GM12878 (cell line): ENCODE measurements around the gene RAPSN.

Experiments
- GABPA ChIP-seq: IDR thresholded peaks from 2 replicates; pipeline ENCODE4 v1.6.1; 2014; ENCODE audit warnings: antibody characterized with exemption, low read depth, mild to moderate bottlenecking, inconsistent platforms
- KLF5 ChIP-seq: fragments of 450-650 bp; IDR thresholded peaks from 2 replicates; pipeline ENCODE4 v1.6.1; 2014; ENCODE audit warnings: mild to moderate bottlenecking; ENCODE audit not compliant: partially characterized antibody
- POLR2A ChIP-seq: IDR thresholded peaks from 2 replicates; pipeline ENCODE4 v1.6.1; 2011; ENCODE audit warnings: low read depth, mild to moderate bottlenecking, low read length
- RFX5 ChIP-seq: IDR thresholded peaks from 2 replicates; pipeline ENCODE4 v1.6.1; 2011; ENCODE audit warnings: low read depth, low read length, improper control_type of control experiment
- SP1 ChIP-seq: IDR thresholded peaks from one replicate; pipeline ENCODE4 v1.6.1; 2011; ENCODE audit warnings: low read depth, low read length
- TAF1 ChIP-seq: IDR thresholded peaks from 2 replicates; pipeline ENCODE4 v1.6.1; 2011; ENCODE audit warnings: mild to moderate bottlenecking, low read depth, low read length, borderline replicate concordance
- ZSCAN29 ChIP-seq: fragments of 450-650 bp; IDR thresholded peaks from 2 replicates; pipeline ENCODE4 v1.6.1; 2017; ENCODE audit warnings: mild to moderate bottlenecking, moderate library complexity
- TF ChIP-seq, protein P1 (sequence below), 3 experiments: IDR thresholded peaks in 2 of 3; conservative IDR thresholded peaks in 1 of 3; 2 replicates each; pipeline ENCODE4 v1.5.1; 2011; ENCODE audit warnings: low read depth in 3 of 3, low read length in 3 of 3, mild to moderate bottlenecking in 3 of 3, control low read depth in 2 of 3, moderate library complexity in 2 of 3, inconsistent platforms in 1 of 3, mixed read lengths in 1 of 3; ENCODE audit not compliant: control insufficient read depth in 2 of 3, insufficient read depth in 1 of 3; ENCODE audit errors: extremely low read depth in 1 of 3
- TF ChIP-seq, protein P2 (sequence below): IDR thresholded peaks from 2 replicates; pipeline ENCODE4 v1.6.1; 2011; ENCODE audit warnings: mild to moderate bottlenecking, low read depth, low read length, moderate library complexity; ENCODE audit not compliant: insufficient replicate concordance
- TF ChIP-seq, protein P3 (sequence below): fragments of 450-650 bp; formaldehyde crosslinking; IDR thresholded peaks from 2 replicates; pipeline ENCODE4 v1.4.0; 2020; ENCODE audit warnings: mild to moderate bottlenecking, moderate library complexity
- TF ChIP-seq, protein P4 (sequence below): IDR thresholded peaks from 2 replicates; pipeline ENCODE4 v1.6.1; 2012; ENCODE audit warnings: low read length, inconsistent platforms

DNA sequence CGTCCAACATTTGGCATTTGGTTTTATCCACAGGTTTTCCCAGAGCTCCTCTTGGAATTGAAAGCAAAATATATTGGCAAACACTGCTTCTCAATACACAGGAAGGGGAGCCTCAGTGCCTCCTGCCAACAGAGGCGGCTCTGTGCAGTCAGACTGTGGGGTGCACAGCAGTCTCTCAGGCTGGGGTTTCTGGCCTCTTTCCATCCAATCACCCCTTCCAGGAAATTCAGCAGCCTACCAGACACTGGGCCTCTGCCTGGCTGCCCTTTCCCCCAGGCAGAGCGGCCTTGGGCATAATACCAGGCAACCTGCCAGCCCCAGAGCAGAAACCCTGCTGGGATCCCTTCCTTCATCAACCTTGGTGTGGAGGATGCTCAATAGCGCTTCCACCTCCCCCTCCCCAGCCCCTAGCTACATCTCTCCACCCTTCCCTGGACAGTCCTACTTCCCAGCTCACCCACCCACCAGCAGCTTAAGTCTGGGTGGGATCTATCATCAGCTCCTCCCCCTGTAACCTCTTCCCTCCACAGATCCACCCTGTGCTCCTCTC is 17.8 kb upstream of the RAPSN start:
- TF ChIP-seq, protein P1, sequence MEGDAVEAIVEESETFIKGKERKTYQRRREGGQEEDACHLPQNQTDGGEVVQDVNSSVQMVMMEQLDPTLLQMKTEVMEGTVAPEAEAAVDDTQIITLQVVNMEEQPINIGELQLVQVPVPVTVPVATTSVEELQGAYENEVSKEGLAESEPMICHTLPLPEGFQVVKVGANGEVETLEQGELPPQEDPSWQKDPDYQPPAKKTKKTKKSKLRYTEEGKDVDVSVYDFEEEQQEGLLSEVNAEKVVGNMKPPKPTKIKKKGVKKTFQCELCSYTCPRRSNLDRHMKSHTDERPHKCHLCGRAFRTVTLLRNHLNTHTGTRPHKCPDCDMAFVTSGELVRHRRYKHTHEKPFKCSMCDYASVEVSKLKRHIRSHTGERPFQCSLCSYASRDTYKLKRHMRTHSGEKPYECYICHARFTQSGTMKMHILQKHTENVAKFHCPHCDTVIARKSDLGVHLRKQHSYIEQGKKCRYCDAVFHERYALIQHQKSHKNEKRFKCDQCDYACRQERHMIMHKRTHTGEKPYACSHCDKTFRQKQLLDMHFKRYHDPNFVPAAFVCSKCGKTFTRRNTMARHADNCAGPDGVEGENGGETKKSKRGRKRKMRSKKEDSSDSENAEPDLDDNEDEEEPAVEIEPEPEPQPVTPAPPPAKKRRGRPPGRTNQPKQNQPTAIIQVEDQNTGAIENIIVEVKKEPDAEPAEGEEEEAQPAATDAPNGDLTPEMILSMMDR (IDR thresholded peaks at IDR 0.05 in 2 of 3, conservative IDR thresholded peaks at IDR 0.05 in 1 of 3; ENCODE audit: control insufficient read depth in 2 of 3, extremely low read depth in 1 of 3, insufficient read depth in 1 of 3, low read depth in 3 of 3, low read length in 3 of 3): no peak
- no peak for TF ChIP-seq SP1
- TF ChIP-seq, protein P2, sequence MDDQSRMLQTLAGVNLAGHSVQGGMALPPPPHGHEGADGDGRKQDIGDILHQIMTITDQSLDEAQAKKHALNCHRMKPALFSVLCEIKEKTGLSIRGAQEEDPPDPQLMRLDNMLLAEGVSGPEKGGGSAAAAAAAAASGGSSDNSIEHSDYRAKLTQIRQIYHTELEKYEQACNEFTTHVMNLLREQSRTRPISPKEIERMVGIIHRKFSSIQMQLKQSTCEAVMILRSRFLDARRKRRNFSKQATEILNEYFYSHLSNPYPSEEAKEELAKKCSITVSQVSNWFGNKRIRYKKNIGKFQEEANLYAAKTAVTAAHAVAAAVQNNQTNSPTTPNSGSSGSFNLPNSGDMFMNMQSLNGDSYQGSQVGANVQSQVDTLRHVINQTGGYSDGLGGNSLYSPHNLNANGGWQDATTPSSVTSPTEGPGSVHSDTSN: no peak
- TF ChIP-seq, protein P3, sequence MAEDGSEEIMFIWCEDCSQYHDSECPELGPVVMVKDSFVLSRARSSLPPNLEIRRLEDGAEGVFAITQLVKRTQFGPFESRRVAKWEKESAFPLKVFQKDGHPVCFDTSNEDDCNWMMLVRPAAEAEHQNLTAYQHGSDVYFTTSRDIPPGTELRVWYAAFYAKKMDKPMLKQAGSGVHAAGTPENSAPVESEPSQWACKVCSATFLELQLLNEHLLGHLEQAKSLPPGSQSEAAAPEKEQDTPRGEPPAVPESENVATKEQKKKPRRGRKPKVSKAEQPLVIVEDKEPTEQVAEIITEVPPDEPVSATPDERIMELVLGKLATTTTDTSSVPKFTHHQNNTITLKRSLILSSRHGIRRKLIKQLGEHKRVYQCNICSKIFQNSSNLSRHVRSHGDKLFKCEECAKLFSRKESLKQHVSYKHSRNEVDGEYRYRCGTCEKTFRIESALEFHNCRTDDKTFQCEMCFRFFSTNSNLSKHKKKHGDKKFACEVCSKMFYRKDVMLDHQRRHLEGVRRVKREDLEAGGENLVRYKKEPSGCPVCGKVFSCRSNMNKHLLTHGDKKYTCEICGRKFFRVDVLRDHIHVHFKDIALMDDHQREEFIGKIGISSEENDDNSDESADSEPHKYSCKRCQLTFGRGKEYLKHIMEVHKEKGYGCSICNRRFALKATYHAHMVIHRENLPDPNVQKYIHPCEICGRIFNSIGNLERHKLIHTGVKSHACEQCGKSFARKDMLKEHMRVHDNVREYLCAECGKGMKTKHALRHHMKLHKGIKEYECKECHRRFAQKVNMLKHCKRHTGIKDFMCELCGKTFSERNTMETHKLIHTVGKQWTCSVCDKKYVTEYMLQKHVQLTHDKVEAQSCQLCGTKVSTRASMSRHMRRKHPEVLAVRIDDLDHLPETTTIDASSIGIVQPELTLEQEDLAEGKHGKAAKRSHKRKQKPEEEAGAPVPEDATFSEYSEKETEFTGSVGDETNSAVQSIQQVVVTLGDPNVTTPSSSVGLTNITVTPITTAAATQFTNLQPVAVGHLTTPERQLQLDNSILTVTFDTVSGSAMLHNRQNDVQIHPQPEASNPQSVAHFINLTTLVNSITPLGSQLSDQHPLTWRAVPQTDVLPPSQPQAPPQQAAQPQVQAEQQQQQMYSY (CRISPR knock-in tag): no peak
- TF ChIP-seq GABPA: no peak
- no peak for TF ChIP-seq ZSCAN29
- TF ChIP-seq TAF1: no peak
- TF ChIP-seq POLR2A: no peak
- TF ChIP-seq KLF5: no peak
- TF ChIP-seq, protein P4, sequence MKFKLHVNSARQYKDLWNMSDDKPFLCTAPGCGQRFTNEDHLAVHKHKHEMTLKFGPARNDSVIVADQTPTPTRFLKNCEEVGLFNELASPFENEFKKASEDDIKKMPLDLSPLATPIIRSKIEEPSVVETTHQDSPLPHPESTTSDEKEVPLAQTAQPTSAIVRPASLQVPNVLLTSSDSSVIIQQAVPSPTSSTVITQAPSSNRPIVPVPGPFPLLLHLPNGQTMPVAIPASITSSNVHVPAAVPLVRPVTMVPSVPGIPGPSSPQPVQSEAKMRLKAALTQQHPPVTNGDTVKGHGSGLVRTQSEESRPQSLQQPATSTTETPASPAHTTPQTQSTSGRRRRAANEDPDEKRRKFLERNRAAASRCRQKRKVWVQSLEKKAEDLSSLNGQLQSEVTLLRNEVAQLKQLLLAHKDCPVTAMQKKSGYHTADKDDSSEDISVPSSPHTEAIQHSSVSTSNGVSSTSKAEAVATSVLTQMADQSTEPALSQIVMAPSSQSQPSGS: no peak
- TF ChIP-seq RFX5: no peak
